Right hindlimb (tissue), 1 donor: ENCODE results near the gene PXMP4.
"Not testable (repeated sequence)": the region's sequence is repeated elsewhere in the genome, so short reads cannot be mapped to it uniquely, and the experiment has no call there.

ENCODE experiments used
- DNase-seq: peaks from one replicate; pipeline ENCODE4 v3.0.0-alpha.2; 2018

Gene PXMP4

GRCh38 chr20:33701629-33702450 lies 18.3 kb downstream of the PXMP4 start:
- no peak for DNase-seq

GRCh38 chr20:33700696-33701441 lies 19.2 kb downstream of the PXMP4 start:
- DNase-seq, result not testable (repeated sequence)

GRCh38 chr20:33698966-33699365 lies 21.1 kb downstream of the PXMP4 start:
- not testable (repeated sequence) for DNase-seq

- peak; percentile 71 for DNase-seq
Measured at GRCh38 chr20:33697129-33697528, 23.0 kb downstream of the PXMP4 start.

GRCh38 chr20:33696448-33696847 lies 23.7 kb downstream of the PXMP4 start:
- DNase-seq, result no peak

GRCh38 chr20:33694639-33695012 lies 25.5 kb downstream of the PXMP4 start:
- no peak for DNase-seq

- DNase-seq, result peak; percentile 86
Measured at GRCh38 chr20:33693741-33694638, 26.1 kb downstream of the PXMP4 start.

GRCh38 chr20:33693289-33693688 lies 26.8 kb downstream of the PXMP4 start:
- no peak for DNase-seq

- no peak for DNase-seq
Measured at GRCh38 chr20:33689973-33690372, 30.1 kb downstream of the PXMP4 start.

- DNase-seq, result no peak
Measured at GRCh38 chr20:33689493-33689892, 30.6 kb downstream of the PXMP4 start.

GRCh38 chr20:33688938-33689424 lies 31.1 kb downstream of the PXMP4 start:
- DNase-seq, result no peak

GRCh38 chr20:33687993-33688937 lies 31.8 kb downstream of the PXMP4 start:
- DNase-seq, result peak; percentile 14

- DNase-seq, result no peak
Measured at GRCh38 chr20:33687370-33687915, 32.7 kb downstream of the PXMP4 start.

GRCh38 chr20:33686984-33687366 lies 33.1 kb downstream of the PXMP4 start:
- no peak for DNase-seq

GRCh38 chr20:33686100-33686983 lies 33.8 kb downstream of the PXMP4 start, which contains the start of gene E2F1:
Gene E2F1 (minus strand): TSS chr20:33686385. CDS start chr20:33686264, 121 bp downstream.
- DNase-seq, result peak; percentile 98

- DNase-seq, result peak; percentile 77
Measured at GRCh38 chr20:33685328-33686099, 34.6 kb downstream of the PXMP4 start.

GRCh38 chr20:33684533-33685327 lies 35.4 kb downstream of the PXMP4 start:
- DNase-seq, result peak; percentile 37

- DNase-seq, result no peak
Measured at GRCh38 chr20:33681728-33682353, 38.3 kb downstream of the PXMP4 start.
